HG02970 (cell line): ENCODE measurements around the gene PDGFA.

ENCODE experiments used
- ATAC-seq: cut with Tn5 transposase; IDR thresholded peaks from one replicate; pipeline ENCODE4 v1.9.1; 2021; ENCODE audit warnings: mild to moderate bottlenecking, moderate library complexity, moderate number of reproducible peaks; ENCODE audit not compliant: unreplicated experiment, low FRiP score

The PDGFA gene

GRCh38 chr7:494259-494687 is 25.4 kb downstream of the PDGFA start:
- ATAC-seq: no peak

- ATAC-seq: no peak
These were observed 25.9 kb downstream of the PDGFA start for GRCh38 chr7:493661-494251.

GRCh38 chr7:492714-493065 is 27.0 kb downstream of the PDGFA start:
- ATAC-seq: no peak

- ATAC-seq: no peak
These were observed 27.5 kb downstream of the PDGFA start for GRCh38 chr7:491958-492713.

GRCh38 chr7:491292-491957 is 28.2 kb downstream of the PDGFA start:
- no peak for ATAC-seq

GRCh38 chr7:490461-491291 is 29.0 kb downstream of the PDGFA start:
- ATAC-seq: no peak

- no peak for ATAC-seq
These were observed 29.8 kb downstream of the PDGFA start for GRCh38 chr7:489876-490275.

GRCh38 chr7:486216-486743 is 33.4 kb downstream of the PDGFA start:
- no peak for ATAC-seq

GRCh38 chr7:485188-486081 is 34.2 kb downstream of the PDGFA start:
- ATAC-seq: no peak

- no peak for ATAC-seq
These were observed 35.1 kb downstream of the PDGFA start for GRCh38 chr7:484356-485101.

- ATAC-seq: no peak
These were observed 35.8 kb downstream of the PDGFA start for GRCh38 chr7:483656-484355.

GRCh38 chr7:482521-483083 is 37.0 kb downstream of the PDGFA start:
- ATAC-seq: no peak

GRCh38 chr7:481219-481930 is 38.3 kb downstream of the PDGFA start:
- ATAC-seq: no peak

- no peak for ATAC-seq
These were observed 39.0 kb downstream of the PDGFA start for GRCh38 chr7:480531-481218.

GRCh38 chr7:479948-480499 is 39.6 kb downstream of the PDGFA start:
- ATAC-seq: no peak

GRCh38 chr7:479115-479947 is 40.3 kb downstream of the PDGFA start:
- no peak for ATAC-seq
